Ramos (cell line): Measurements from ENCODE around the gene TAF11L8.
"Not testable (repeated sequence)": the region's sequence is repeated elsewhere in the genome, so short reads cannot be mapped to it uniquely, and the experiment has no call there.

ENCODE experiments used
- in situ Hi-C: fragments of 300-500 bp; cut with MboI; formaldehyde crosslinking; loops from one replicate; pipeline ENCODE4 v1.14.3; 2022; ENCODE audit warnings: low sequenced_read_pairs; ENCODE audit not compliant: unreplicated experiment

The TAF11L8 gene

DNA sequence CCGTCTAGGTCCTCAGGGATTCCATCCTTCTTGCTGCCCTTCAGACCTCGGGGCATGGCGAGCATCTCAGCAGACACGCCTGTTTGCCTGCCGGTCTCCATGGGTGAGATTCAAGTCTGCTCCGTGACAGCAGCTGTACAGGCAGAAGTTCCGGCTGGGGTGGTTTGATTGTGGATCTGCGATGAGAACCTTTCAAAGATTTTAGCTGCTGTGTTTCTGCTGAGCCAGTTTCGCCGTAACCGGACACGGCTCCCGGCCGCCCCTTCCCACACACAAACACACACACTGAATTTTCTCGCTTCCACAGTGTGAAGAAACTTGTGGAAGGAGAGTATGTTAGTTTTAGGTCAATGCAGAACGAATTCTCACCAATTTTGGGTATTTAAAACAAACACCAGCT, at the start of gene TAF11L8:
Gene TAF11L8 (minus strand): TSS at position 101 of the 400 bp plus-strand sequence.
- in situ Hi-C loops = not testable (repeated sequence)

DNA sequence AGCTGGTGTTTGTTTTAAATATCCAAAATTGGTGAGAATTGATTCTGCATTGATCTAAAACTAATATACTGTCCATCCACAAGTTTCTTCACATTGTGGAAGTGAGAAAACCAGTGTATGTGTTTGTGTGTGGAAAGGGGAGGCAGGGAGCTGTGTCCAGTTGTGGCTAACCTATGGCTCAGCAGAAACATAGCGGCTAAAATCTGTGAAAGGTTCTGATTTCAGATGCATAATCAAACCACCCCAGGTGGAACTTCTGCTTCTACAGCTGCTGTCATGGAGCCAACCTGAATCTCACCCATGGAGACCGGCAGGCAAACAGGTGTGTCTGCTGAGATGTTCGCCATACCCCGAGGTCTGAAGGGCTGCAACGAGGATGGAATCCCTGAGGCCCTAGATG, 43.4 kb upstream of the TAF11L8 start, which contains the start of gene TAF11L14:
Gene TAF11L14 (plus strand): TSS at position 301 of the 400 bp plus-strand sequence.
- in situ Hi-C loops = no loop called here

DNA sequence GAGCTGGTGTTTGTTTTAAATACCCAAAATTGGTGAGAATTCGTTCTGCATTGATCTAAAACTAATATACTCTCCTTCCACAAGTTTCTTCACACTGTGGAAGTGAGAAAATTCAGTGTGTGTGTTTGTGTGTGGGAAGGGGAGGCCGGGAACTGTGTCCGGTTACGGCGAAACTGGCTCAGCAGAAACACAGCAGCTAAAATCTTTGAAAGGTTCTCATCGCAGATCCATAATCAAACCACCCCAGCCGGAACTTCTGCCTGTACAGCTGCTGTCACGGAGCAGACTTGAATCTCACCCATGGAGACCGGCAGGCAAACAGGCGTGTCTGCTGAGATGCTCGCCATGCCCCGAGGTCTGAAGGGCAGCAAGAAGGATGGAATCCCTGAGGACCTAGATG, 41.0 kb upstream of the TAF11L8 start, which contains the start of gene TAF11L13:
Gene TAF11L13 (plus strand): TSS at position 301 of the 400 bp plus-strand sequence.
- in situ Hi-C loops = not testable (repeated sequence)

DNA sequence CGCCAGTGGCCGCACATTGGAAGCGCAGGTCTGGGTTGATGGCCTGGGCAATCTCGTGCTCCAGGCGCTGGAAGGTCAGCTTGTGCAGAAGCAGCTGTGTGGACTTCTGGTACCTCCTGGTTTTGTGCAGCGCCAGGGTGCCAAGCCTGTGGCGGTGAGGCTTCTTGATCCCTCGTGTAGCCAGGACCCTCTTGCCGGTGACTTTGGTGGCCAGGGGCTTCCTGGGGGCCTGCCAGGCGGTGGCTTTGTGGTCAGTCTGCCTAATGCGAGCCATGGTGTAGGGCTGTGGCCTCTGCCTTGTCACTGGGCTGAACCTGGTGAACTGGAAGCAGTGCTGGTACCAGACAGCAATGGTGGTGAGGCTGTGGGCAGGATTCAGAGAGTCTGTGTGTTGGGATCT, 34.9 kb upstream of the TAF11L8 start:
- in situ Hi-C loops = no loop called here

DNA sequence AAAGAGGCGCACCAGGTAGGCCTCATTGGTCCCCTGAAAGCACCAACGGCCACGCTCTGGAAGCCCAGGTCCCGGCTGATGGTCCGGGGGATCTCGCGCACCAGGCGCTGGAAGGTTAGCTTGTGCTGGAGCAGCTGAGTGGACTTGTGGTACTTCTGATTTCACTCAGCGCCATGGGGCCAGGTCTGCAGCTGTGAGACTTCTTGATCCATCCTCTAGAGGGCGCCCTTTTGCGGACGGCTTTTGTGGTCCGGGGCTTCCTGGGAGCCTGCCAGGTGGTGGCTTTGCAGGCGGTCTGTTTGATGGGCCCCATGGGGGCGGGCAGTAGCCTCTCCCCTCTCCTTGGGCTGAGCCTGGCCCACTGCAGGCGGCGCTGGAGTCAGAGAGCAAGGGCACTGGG, 29.9 kb upstream of the TAF11L8 start:
- in situ Hi-C loops = no loop called here

DNA sequence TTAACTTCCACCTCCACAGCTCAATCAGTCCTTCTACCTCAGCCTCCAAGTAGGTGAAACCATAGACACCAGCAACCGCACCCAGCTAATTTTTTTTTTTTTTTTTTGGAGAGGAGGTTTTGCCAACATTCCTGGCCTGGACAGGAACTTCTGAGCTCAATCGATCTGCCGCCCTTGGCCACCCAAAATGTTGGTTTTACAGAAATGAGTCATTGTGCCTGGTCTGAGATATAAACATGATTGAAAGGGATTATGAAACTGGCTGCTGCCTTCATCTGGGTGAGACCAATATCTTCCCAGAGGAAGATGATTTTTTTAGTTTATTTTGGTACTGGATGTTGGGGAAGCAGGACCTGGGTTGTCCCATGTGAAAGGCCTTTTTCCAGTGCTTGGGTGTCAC, 28.6 kb upstream of the TAF11L8 start:
- in situ Hi-C loops = no loop called here

DNA sequence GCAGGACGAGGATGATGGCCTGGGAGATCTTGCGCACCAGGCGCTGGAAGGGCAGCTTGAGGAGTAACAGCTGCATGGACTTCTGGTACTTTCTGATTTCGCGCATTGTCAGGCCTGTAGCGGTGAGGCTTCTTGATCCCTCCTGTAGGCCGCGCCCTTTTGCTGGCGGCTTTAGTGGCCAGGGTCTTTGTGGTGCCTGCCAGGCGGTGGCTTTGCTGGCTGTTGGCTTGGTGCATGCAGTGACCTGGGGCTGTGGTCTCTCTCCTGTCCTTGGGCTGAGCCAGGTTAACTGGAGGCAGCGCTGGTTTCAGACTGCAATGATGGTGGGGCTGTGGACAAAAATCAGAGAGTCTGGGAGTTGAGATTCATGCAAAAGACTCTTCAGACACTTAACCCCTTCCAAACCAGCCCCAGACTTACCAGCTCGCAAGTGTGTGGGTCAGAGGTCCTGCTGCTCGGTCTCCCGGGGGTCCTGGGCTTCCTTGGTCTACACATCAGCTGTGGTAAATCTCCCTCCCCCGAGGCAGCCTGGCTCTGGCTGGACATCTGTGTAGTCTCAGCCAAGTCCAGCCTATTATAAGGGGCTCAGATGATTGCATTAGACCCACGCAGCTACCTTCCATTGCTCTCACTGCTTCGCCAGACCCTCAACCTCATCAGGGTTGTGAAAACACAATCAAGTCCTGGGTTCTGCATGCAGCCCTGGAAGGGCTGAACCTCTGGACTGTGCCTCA, 24.3 kb upstream of the TAF11L8 start:
- in situ Hi-C loops = no loop called here

DNA sequence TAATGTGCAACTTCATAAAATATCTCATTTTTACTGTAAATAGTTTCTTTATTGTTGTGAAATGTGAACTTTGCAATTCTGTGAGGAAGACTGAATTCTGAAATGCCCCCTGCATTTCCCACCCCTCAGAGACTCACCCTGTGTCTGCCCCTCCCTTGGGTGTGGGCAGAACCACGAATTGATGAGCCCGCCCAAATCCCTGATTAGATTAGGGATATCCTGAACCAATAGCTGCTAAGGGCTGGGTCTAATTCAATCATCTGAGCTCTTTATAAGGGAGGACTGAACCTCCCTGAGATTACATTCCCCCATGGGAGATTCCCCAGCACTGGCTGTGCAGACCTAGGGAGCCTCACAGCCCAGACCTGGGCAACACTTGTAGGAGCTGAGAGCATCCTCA, 19.3 kb upstream of the TAF11L8 start, which contains the start of gene TAF11L12:
Gene TAF11L12 (plus strand): TSS at position 301 of the 400 bp plus-strand sequence.
- in situ Hi-C loops = not testable (repeated sequence)

DNA sequence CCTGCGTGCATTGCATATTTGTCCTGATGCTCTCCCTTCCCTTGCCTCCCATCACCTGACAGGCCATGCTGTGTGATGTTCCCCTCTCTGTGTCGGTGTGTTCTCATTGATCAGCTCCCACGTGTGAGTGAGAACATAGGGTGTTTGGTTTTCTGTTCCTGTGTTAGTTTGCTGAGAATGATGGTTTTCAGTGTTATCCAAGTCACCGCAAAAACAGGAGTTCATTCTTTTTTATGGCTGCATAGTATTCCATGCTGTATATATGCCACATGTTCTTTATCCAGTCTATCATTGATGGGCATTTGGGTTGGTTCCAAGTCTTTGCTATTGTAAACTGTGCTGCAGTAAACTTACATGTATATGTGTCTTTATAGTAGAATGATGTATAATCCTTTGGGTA, 16.7 kb upstream of the TAF11L8 start:
- in situ Hi-C loops = not testable (repeated sequence)

DNA sequence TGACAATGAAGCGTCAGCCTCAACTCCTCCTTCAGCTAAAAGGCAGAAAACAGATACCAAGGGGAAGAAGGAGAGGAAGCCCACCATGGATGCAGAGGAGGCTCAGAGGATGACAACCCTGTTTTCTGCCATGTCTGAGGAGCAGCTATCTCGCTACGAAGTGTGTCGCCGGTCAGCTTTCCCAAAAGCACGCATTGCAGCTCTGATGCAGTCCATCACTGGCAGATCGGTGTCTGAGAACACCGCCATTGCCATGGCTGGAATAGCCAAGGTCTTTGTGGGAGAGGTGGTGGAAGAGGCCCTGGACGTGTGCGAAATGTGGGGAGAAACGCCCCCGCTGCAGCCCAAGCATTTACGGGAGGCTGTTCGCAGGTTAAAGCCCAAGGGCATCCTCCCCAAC, 14.2 kb upstream of the TAF11L8 start:
- in situ Hi-C loops = no loop called here

DNA sequence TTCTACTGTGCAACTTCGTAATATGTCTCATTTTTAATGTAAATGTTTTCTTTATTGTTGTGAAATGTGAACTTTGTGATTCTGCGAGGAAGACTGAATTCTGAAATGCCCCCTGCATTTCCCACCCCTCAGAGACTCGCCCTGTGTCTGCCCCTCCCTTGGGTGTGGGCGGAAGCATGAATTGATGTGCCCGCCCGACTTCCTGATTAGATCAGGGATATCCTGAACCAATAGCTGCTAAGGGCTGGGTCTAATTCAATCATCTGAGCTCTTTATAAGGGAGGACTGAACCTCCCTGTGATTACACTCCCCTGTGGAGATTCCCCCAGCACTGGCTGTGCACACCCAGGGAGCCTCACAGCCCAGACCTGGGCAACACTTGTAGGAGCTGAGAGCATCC, 13.1 kb upstream of the TAF11L8 start, which contains the start of gene TAF11L11:
Gene TAF11L11 (plus strand): TSS at position 304 of the 400 bp plus-strand sequence.
- in situ Hi-C loops = not testable (repeated sequence)

DNA sequence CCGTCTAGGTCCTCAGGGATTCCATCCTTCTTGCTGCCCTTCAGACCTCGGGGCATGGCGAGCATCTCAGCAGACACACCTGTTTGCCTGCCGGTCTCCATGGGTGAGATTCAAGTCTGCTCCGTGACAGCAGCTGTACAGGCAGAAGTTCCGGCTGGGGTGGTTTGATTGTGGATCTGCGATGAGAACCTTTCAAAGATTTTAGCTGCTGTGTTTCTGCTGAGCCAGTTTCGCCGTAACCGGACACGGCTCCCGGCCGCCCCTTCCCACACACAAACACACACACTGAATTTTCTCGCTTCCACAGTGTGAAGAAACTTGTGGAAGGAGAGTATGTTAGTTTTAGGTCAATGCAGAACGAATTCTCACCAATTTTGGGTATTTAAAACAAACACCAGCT, 7.0 kb upstream of the TAF11L8 start, which contains the start of gene TAF11L10:
Gene TAF11L10 (minus strand): TSS at position 101 of the 400 bp plus-strand sequence.
- in situ Hi-C loops = not testable (repeated sequence)

DNA sequence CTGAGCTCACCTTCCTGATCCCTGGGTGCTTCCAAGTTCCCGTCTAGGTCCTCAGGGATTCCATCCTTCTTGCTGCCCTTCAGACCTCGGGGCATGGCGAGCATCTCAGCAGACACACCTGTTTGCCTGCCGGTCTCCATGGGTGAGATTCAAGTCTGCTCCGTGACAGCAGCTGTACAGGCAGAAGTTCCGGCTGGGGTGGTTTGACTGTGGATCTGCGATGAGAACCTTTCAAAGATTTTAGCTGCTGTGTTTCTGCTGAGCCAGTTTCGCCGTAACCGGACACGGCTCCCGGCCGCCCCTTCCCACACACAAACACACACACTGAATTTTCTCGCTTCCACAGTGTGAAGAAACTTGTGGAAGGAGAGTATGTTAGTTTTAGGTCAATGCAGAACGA, 3.5 kb upstream of the TAF11L8 start, which contains the start of gene TAF11L9:
Gene TAF11L9 (minus strand): TSS at position 140 of the 400 bp plus-strand sequence.
- in situ Hi-C loops = not testable (repeated sequence)

DNA sequence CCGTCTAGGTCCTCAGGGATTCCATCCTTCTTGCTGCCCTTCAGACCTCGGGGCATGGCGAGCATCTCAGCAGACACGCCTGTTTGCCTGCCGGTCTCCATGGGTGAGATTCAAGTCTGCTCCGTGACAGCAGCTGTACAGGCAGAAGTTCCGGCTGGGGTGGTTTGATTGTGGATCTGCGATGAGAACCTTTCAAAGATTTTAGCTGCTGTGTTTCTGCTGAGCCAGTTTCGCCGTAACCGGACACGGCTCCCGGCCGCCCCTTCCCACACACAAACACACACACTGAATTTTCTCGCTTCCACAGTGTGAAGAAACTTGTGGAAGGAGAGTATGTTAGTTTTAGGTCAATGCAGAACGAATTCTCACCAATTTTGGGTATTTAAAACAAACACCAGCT, 5.1 kb downstream of the TAF11L8 start, which contains the start of gene TAF11L7:
Gene TAF11L7 (minus strand): TSS at position 101 of the 400 bp plus-strand sequence.
- in situ Hi-C loops = not testable (repeated sequence)
